LNCAP (cell line): ENCODE data around the gene INTS13.

Experiments used
- CTCF ChIP-seq: fragments of 450-650 bp; IDR thresholded peaks from 2 replicates; pipeline ENCODE4 v1.5.1; 2017; ENCODE audit warnings: mild to moderate bottlenecking

The INTS13 gene

GRCh38 chr12:26939953-26940352, 2.2 kb upstream of the INTS13 start:
- no peak for TF ChIP-seq CTCF

- TF ChIP-seq CTCF: no peak
These were observed 1.5 kb upstream of the INTS13 start for GRCh38 chr12:26939192-26939832.

GRCh38 chr12:26938701-26939062, 901 bp upstream of the INTS13 start:
- TF ChIP-seq CTCF: no peak

- TF ChIP-seq CTCF: no peak
These were observed 328 bp downstream of the INTS13 start for GRCh38 chr12:26937443-26937862.

GRCh38 chr12:26936559-26937442, 980 bp downstream of the INTS13 start:
- no peak for TF ChIP-seq CTCF

- no peak for TF ChIP-seq CTCF
These were observed 2.0 kb downstream of the INTS13 start for GRCh38 chr12:26935636-26936378.

- TF ChIP-seq CTCF: no peak
These were observed 8.2 kb downstream of the INTS13 start for GRCh38 chr12:26929590-26929989.
